Glutamatergic neuron (in vitro differentiated cells): ENCODE measurements around the gene MAML2. TPM values are rescaled to one million over a fixed set of nuclear protein-coding genes. Genes with fewer than 3 reads are reported as not detected.

Experiments
- DNase-seq: peaks from one replicate; pipeline ENCODE4 v3.0.0; 2022
- H3K27ac Mint-ChIP-seq: one replicate; pipeline ENCODE4 v1.8.0; 2020; ENCODE audit warnings: mild to moderate bottlenecking, mixed read lengths, inconsistent platforms; ENCODE audit not compliant: unreplicated experiment
- H3K27me3 Mint-ChIP-seq: one replicate; pipeline ENCODE4 v1.8.0; 2020; ENCODE audit warnings: mild to moderate bottlenecking, moderate library complexity, mixed read lengths, inconsistent platforms; ENCODE audit not compliant: unreplicated experiment
- H3K36me3 Mint-ChIP-seq: one replicate; pipeline ENCODE4 v1.8.0; 2020; ENCODE audit warnings: mild to moderate bottlenecking, mixed read lengths, inconsistent platforms; ENCODE audit not compliant: unreplicated experiment
- H3K4me1 Mint-ChIP-seq: one replicate; pipeline ENCODE4 v1.8.0; 2020; ENCODE audit warnings: mild to moderate bottlenecking, low read depth, mixed read lengths, inconsistent platforms; ENCODE audit not compliant: unreplicated experiment
- H3K4me3 Mint-ChIP-seq: one replicate; pipeline ENCODE4 v1.8.0; 2020; ENCODE audit warnings: mild to moderate bottlenecking, mixed read lengths, inconsistent platforms; ENCODE audit not compliant: unreplicated experiment
- H3K9me3 Mint-ChIP-seq: one replicate; pipeline ENCODE4 v1.8.0; 2020; ENCODE audit warnings: mild to moderate bottlenecking, moderate library complexity, mixed read lengths, inconsistent platforms; ENCODE audit not compliant: unreplicated experiment
- total RNA-seq: library from RNA; stranded (reverse); fragmentation: NEBNext Ultra II Directional; extraction: Animal tissue kit (Norgen Biotek cat#: 25700); gene quantifications from one replicate; pipeline ENCODE4 v1.2.1, GENCODE V29; 2021; ENCODE audit not compliant: unreplicated experiment
- TF ChIP-seq, protein P1 (sequence below): fragments of 200-600 bp; sonication (generic); IDR thresholded peaks from one replicate; pipeline ENCODE4 v1.5.0; 2021; ENCODE audit not compliant: partially characterized antibody, unreplicated experiment

Gene MAML2
- total RNA-seq, 1 donor from 2014 or later: 2.1 TPM

DNA sequence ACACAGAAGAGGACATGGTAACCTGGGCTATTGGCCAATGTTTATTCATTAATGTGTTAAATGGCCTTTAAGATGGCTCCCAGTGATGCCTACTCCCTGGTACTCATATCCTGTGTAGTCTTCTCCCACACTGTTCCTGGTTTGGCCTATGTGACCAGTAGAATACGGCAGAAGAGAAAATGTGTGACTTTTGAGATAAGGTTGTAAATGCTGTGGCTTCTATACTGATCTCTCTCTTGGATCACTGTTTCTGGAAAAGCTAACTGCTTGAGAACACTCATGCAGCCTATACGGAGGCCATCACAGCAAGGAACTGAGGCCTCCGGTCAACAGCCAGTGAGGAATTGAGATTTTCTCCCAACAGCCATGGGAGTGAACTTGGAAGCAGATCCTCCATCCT lies 24.1 kb downstream of the MAML2 start:
- H3K4me1 Mint-ChIP-seq: peaks cover 5% of the 10 kb centered on the region
- no peaks in the 10 kb centered on the region for H3K36me3 Mint-ChIP-seq
- H3K27me3 Mint-ChIP-seq: no peaks in the 10 kb centered on the region
- no peak overlapping the region for H3K27ac Mint-ChIP-seq
- TF ChIP-seq, protein P1, sequence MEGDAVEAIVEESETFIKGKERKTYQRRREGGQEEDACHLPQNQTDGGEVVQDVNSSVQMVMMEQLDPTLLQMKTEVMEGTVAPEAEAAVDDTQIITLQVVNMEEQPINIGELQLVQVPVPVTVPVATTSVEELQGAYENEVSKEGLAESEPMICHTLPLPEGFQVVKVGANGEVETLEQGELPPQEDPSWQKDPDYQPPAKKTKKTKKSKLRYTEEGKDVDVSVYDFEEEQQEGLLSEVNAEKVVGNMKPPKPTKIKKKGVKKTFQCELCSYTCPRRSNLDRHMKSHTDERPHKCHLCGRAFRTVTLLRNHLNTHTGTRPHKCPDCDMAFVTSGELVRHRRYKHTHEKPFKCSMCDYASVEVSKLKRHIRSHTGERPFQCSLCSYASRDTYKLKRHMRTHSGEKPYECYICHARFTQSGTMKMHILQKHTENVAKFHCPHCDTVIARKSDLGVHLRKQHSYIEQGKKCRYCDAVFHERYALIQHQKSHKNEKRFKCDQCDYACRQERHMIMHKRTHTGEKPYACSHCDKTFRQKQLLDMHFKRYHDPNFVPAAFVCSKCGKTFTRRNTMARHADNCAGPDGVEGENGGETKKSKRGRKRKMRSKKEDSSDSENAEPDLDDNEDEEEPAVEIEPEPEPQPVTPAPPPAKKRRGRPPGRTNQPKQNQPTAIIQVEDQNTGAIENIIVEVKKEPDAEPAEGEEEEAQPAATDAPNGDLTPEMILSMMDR: no peak
- no peak for DNase-seq
- H3K9me3 Mint-ChIP-seq: no peaks in the 10 kb centered on the region
- H3K4me3 Mint-ChIP-seq: no peak overlapping the region

DNA sequence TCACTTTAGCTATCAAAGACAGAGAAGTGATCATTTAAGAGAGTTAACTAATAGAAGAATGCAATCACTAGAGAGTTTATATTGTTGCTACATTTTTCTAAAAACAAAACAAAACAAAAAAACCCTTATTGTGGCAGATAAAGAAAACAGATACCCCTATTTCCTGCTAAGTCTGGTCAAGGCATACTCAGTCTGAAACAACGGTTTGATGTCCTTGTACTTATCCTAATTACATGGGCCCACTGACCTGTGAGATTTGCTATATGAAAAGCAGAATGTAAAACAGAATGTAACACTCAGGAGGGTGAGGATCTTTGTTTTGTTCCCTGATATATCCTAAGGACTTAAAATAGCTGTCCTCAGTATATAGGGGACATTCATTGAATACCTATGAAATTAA lies 24.6 kb downstream of the MAML2 start:
- TF ChIP-seq, protein P1: no peak
- H3K27me3 Mint-ChIP-seq: no peaks in the 10 kb centered on the region
- H3K36me3 Mint-ChIP-seq: no peaks in the 10 kb centered on the region
- peaks cover 6% of the 10 kb centered on the region for H3K4me1 Mint-ChIP-seq
- H3K9me3 Mint-ChIP-seq: no peaks in the 10 kb centered on the region
- no peak overlapping the region for H3K27ac Mint-ChIP-seq
- DNase-seq: no peak
- H3K4me3 Mint-ChIP-seq: no peak overlapping the region

DNA sequence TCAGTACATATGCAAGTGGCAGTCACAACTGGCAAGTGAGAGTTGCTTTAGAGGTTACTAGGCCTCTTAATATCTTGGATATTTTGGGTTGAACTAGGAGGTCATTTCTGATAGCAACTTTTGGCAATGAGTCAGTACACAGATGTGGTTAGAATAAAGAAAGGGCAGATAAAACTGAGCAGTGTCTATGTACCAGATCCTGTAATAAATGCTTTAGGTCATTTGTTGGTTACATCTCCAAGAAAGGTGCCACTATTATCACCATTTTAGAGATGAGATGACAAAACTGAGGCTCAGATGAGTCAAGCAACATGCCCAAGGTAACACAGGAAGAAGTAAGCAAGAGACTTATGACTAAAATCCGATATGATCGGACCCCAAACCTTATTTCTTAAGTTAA lies 25.0 kb downstream of the MAML2 start:
- H3K27ac Mint-ChIP-seq: no peak overlapping the region
- peaks cover 6% of the 10 kb centered on the region for H3K4me1 Mint-ChIP-seq
- no peak for DNase-seq
- H3K36me3 Mint-ChIP-seq: no peaks in the 10 kb centered on the region
- no peak overlapping the region for H3K4me3 Mint-ChIP-seq
- no peaks in the 10 kb centered on the region for H3K27me3 Mint-ChIP-seq
- TF ChIP-seq, protein P1: no peak
- no peaks in the 10 kb centered on the region for H3K9me3 Mint-ChIP-seq

DNA sequence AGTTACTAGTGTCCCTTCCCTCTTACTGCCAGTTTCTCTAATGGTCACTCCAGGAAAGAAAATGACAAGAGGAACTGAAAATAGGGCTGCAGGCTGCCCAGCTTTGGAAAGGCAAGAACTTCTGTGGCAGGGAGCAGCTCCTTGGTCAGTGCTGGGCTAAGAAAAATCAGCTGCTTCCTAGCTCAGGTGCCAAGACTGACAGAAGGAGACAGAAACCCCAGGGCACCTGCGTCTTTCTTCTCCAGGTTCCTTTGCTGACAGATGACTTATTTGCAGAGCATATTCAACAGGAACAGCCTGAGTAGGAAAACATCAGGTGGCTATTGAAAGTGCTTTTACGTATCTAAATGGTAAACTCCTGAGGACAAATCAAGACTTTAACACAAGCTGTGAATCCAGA lies 25.4 kb downstream of the MAML2 start:
- Mint-ChIP-seq H3K9me3 (no peaks in the 10 kb centered on the region), H3K4me1 (peaks cover 6% of the 10 kb centered on the region), H3K27me3 (no peaks in the 10 kb centered on the region), H3K36me3 (no peaks in the 10 kb centered on the region), H3K4me3 (no peak overlapping the region), H3K27ac (no peak overlapping the region)
- no peak for DNase-seq
- TF ChIP-seq, protein P1: no peak

DNA sequence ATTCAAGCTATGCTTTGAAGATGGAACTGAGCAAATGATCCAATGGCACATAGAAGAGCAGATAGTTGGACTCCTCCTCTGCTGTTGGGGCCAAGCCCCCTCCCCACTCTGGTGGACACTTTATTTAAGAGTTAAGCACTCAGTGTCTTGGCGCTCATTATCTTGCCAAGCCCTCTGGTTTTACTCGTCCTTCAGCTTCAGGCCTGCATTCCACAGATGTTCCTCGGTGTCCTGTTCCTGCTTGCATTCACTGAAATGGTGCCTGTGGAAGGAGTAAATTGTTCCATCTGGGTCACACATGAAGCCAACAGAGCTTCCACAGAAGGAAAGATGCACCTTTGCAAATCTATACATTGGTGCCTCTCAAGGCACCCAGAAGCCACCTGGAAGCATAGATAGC lies 26.1 kb downstream of the MAML2 start:
- no peaks in the 10 kb centered on the region for H3K9me3 Mint-ChIP-seq
- TF ChIP-seq, protein P1: no peak
- no peak overlapping the region for H3K27ac Mint-ChIP-seq
- H3K4me3 Mint-ChIP-seq: no peak overlapping the region
- no peaks in the 10 kb centered on the region for H3K36me3 Mint-ChIP-seq
- H3K27me3 Mint-ChIP-seq: no peaks in the 10 kb centered on the region
- H3K4me1 Mint-ChIP-seq: peaks cover 6% of the 10 kb centered on the region
- DNase-seq: no peak
